ENCODE results near the gene CNPY3.

GRCh38 chr6:42981836-42982235 lies 52.6 kb downstream of the CNPY3 start:
- TF ChIP-seq CTCF (IDR thresholded peaks at IDR 0.05 in 8 of 11, conservative IDR thresholded peaks at IDR 0.05 in 3 of 11): no peak
- no peak for TF ChIP-seq POLR2AphosphoS5 (IDR thresholded peaks at IDR 0.05)
- no peak for TF ChIP-seq POLR2A (IDR thresholded peaks at IDR 0.05)

Data from spleen (tissue), 7 donors.